ENCODE data around the gene SETD3. TPM values are rescaled to one million over a fixed set of nuclear protein-coding genes. Genes with fewer than 3 reads are reported as not detected.

The SETD3 gene
- total RNA-seq, 1 donor from 2014 or later: 62.8 TPM

- Histone ChIP-seq H3K27ac (ENCODE audit: low read depth, low read length) (no peak overlapping the region), H3K4me1 (ENCODE audit: insufficient read depth, low read length) (no peaks in the 10 kb centered on the region), H3K36me3 (ENCODE audit: insufficient read depth, low read length) (no peaks in the 10 kb centered on the region), H3K27me3 (ENCODE audit: insufficient read depth, low read length) (peaks cover 5% of the 10 kb centered on the region), H3K9ac (ENCODE audit: low read length) (no peak overlapping the region), H3K9me3 (ENCODE audit: insufficient read depth, low read depth, low read length) (peaks cover 2% of the 10 kb centered on the region), H3K79me2 (ENCODE audit: insufficient read depth, low read length) (no peaks in the 10 kb centered on the region), H4K20me1 (ENCODE audit: insufficient read depth, low read length) (no peaks in the 10 kb centered on the region), H2AFZ (ENCODE audit: low read depth, low read length) (no peak overlapping the region), H3K4me2 (ENCODE audit: low read length) (peak overlapping the region; percentile 31), H3K4me3 (ENCODE audit: insufficient read depth, low read depth, low read length) (no peak overlapping the region)
- H3K36me3 Mint-ChIP-seq (ENCODE audit: low read depth, unreplicated experiment): peaks cover 1% of the 10 kb centered on the region
- no peak overlapping the region for H3K27ac Mint-ChIP-seq (ENCODE audit: unreplicated experiment)
- no peak overlapping the region for H3K4me3 Mint-ChIP-seq (ENCODE audit: unreplicated experiment)
- FAIRE-seq (no peak), DNase-seq (ENCODE audit: low read depth) (no peak)
- TF ChIP-seq EZH2 (IDR thresholded peaks at IDR 0.05; ENCODE audit: insufficient read depth, low read length): no peak
- TF ChIP-seq CTCF (IDR thresholded peaks at IDR 0.05; ENCODE audit: insufficient read depth, low read depth, low read length): peak; percentile 49
- H3K4me1 Mint-ChIP-seq (ENCODE audit: low read depth, unreplicated experiment): peaks cover 6% of the 10 kb centered on the region
- peaks cover 17% of the 10 kb centered on the region for H3K27me3 Mint-ChIP-seq (ENCODE audit: low read depth, unreplicated experiment)
- no peaks in the 10 kb centered on the region for H3K9me3 Mint-ChIP-seq (ENCODE audit: unreplicated experiment)
These were observed 91.4 kb downstream of the SETD3 start for GRCh38 chr14:99389174-99389826.

GRCh38 chr14:99388286-99388685 lies 92.4 kb downstream of the SETD3 start:
- Mint-ChIP-seq H3K27me3 (ENCODE audit: low read depth, unreplicated experiment) (peaks cover 17% of the 10 kb centered on the region), H3K36me3 (ENCODE audit: low read depth, unreplicated experiment) (peaks cover 1% of the 10 kb centered on the region), H3K27ac (ENCODE audit: unreplicated experiment) (no peak overlapping the region), H3K9me3 (ENCODE audit: unreplicated experiment) (no peaks in the 10 kb centered on the region), H3K4me3 (ENCODE audit: unreplicated experiment) (no peak overlapping the region), H3K4me1 (ENCODE audit: low read depth, unreplicated experiment) (peaks cover 10% of the 10 kb centered on the region)
- H3K9ac ChIP-seq (ENCODE audit: low read length): no peak overlapping the region
- no peak overlapping the region for H3K4me3 ChIP-seq (ENCODE audit: insufficient read depth, low read depth, low read length)
- H3K9me3 ChIP-seq (ENCODE audit: insufficient read depth, low read depth, low read length): peaks cover 2% of the 10 kb centered on the region
- DNase-seq (ENCODE audit: low read depth) (no peak), FAIRE-seq (no peak)
- no peaks in the 10 kb centered on the region for H3K36me3 ChIP-seq (ENCODE audit: insufficient read depth, low read length)
- TF ChIP-seq CTCF (IDR thresholded peaks at IDR 0.05; ENCODE audit: insufficient read depth, low read depth, low read length): no peak
- no peak for TF ChIP-seq EZH2 (IDR thresholded peaks at IDR 0.05; ENCODE audit: insufficient read depth, low read length)
- H3K79me2 ChIP-seq (ENCODE audit: insufficient read depth, low read length): no peaks in the 10 kb centered on the region
- H3K27ac ChIP-seq (ENCODE audit: low read depth, low read length): no peak overlapping the region
- H3K4me1 ChIP-seq (ENCODE audit: insufficient read depth, low read length): no peaks in the 10 kb centered on the region
- no peak overlapping the region for H2AFZ ChIP-seq (ENCODE audit: low read depth, low read length)
- H4K20me1 ChIP-seq (ENCODE audit: insufficient read depth, low read length): no peaks in the 10 kb centered on the region
- peaks cover 5% of the 10 kb centered on the region for H3K27me3 ChIP-seq (ENCODE audit: insufficient read depth, low read length)
- no peak overlapping the region for H3K4me2 ChIP-seq (ENCODE audit: low read length)

GRCh38 chr14:99387880-99388279 lies 92.8 kb downstream of the SETD3 start:
- no peak overlapping the region for H3K4me2 ChIP-seq (ENCODE audit: low read length)
- H3K4me1 Mint-ChIP-seq (ENCODE audit: low read depth, unreplicated experiment): peaks cover 14% of the 10 kb centered on the region
- no peak for DNase-seq (ENCODE audit: low read depth)
- H3K9ac ChIP-seq (ENCODE audit: low read length): no peak overlapping the region
- H3K9me3 ChIP-seq (ENCODE audit: insufficient read depth, low read depth, low read length): peaks cover 2% of the 10 kb centered on the region
- FAIRE-seq: no peak
- no peak overlapping the region for H3K4me3 Mint-ChIP-seq (ENCODE audit: unreplicated experiment)
- no peaks in the 10 kb centered on the region for H4K20me1 ChIP-seq (ENCODE audit: insufficient read depth, low read length)
- H3K27ac Mint-ChIP-seq (ENCODE audit: unreplicated experiment): no peak overlapping the region
- no peak overlapping the region for H3K4me3 ChIP-seq (ENCODE audit: insufficient read depth, low read depth, low read length)
- no peak for TF ChIP-seq CTCF (IDR thresholded peaks at IDR 0.05; ENCODE audit: insufficient read depth, low read depth, low read length)
- TF ChIP-seq EZH2 (IDR thresholded peaks at IDR 0.05; ENCODE audit: insufficient read depth, low read length): no peak
- peaks cover 5% of the 10 kb centered on the region for H3K27me3 ChIP-seq (ENCODE audit: insufficient read depth, low read length)
- peaks cover 4% of the 10 kb centered on the region for H3K4me1 ChIP-seq (ENCODE audit: insufficient read depth, low read length)
- H3K9me3 Mint-ChIP-seq (ENCODE audit: unreplicated experiment): no peaks in the 10 kb centered on the region
- H3K36me3 ChIP-seq (ENCODE audit: insufficient read depth, low read length): no peaks in the 10 kb centered on the region
- H3K27ac ChIP-seq (ENCODE audit: low read depth, low read length): no peak overlapping the region
- H3K36me3 Mint-ChIP-seq (ENCODE audit: low read depth, unreplicated experiment): no peaks in the 10 kb centered on the region
- no peak overlapping the region for H2AFZ ChIP-seq (ENCODE audit: low read depth, low read length)
- H3K79me2 ChIP-seq (ENCODE audit: insufficient read depth, low read length): no peaks in the 10 kb centered on the region
- H3K27me3 Mint-ChIP-seq (ENCODE audit: low read depth, unreplicated experiment): peaks cover 17% of the 10 kb centered on the region
